Measurements from ENCODE around the gene APBA2.

Gene APBA2

GRCh38 chr15:28876845-28877185 lies 9.0 kb upstream of the APBA2 start:
- in situ Hi-C loops (cut with MboI; ENCODE audit: low pct_unique_long_range_greater_than_20kb, low sequenced_read_pairs, unreplicated experiment), result no loop called here
- no peak for DNase-seq (ENCODE audit: low spot score)
- TF ChIP-seq, protein P1, sequence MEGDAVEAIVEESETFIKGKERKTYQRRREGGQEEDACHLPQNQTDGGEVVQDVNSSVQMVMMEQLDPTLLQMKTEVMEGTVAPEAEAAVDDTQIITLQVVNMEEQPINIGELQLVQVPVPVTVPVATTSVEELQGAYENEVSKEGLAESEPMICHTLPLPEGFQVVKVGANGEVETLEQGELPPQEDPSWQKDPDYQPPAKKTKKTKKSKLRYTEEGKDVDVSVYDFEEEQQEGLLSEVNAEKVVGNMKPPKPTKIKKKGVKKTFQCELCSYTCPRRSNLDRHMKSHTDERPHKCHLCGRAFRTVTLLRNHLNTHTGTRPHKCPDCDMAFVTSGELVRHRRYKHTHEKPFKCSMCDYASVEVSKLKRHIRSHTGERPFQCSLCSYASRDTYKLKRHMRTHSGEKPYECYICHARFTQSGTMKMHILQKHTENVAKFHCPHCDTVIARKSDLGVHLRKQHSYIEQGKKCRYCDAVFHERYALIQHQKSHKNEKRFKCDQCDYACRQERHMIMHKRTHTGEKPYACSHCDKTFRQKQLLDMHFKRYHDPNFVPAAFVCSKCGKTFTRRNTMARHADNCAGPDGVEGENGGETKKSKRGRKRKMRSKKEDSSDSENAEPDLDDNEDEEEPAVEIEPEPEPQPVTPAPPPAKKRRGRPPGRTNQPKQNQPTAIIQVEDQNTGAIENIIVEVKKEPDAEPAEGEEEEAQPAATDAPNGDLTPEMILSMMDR (IDR thresholded peaks at IDR 0.05; ENCODE audit: extremely low read depth, insufficient read depth, missing control alignments), result no peak

- DNase-seq (ENCODE audit: low spot score), result no peak
- in situ Hi-C loops (cut with MboI; ENCODE audit: low pct_unique_long_range_greater_than_20kb, low sequenced_read_pairs, unreplicated experiment), result no loop called here
- TF ChIP-seq, protein P1 (IDR thresholded peaks at IDR 0.05; ENCODE audit: extremely low read depth, insufficient read depth, missing control alignments), result no peak
These were observed 7.6 kb upstream of the APBA2 start for GRCh38 chr15:28878209-28878608.

DNA sequence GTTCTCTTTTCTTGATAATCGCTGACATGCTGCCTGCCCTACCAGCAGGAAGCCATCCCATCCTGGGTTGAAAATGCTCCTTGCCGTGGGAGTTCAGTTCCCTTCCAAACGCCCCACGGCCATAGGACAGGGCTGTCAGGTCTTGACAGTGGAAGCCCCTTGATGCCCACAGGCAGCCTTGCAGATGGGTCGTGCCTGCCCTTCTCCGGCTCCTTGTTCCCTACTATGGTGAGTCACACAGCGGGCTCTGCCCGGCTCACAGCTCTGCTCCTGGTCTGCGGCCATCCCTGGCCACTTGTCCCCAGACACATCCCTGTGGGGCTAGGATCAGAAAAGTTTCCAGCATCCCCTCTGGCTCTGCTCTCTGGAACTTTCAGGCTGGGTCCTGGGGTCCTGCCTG lies 6.2 kb upstream of the APBA2 start:
- no peak for DNase-seq (ENCODE audit: low spot score)
- in situ Hi-C loops (cut with MboI; ENCODE audit: low pct_unique_long_range_greater_than_20kb, low sequenced_read_pairs, unreplicated experiment), result no loop called here
- TF ChIP-seq, protein P1 (IDR thresholded peaks at IDR 0.05; ENCODE audit: extremely low read depth, insufficient read depth, missing control alignments), result no peak

DNA sequence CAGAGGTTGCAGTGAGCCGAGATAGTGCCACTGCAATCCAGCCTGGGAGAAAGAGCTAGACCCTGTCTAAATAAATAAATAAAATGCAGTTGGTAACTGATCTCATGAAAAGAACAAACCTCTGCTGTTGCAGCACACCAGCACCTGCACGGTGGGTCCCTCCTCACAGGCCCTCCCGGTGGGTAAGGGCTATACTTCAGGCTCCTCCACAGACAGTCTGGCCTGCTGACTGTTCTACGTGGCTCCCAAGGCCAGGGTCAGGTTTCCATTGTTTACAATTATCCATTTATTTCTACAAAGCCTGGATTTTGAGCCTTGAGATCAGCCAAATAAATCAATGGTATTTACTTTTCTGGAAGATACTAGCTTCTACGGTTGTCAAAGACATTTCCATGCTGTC lies 5.1 kb upstream of the APBA2 start:
- in situ Hi-C loops (cut with MboI; ENCODE audit: low pct_unique_long_range_greater_than_20kb, low sequenced_read_pairs, unreplicated experiment), result no loop called here
- DNase-seq (ENCODE audit: low spot score), result no peak
- TF ChIP-seq, protein P1 (IDR thresholded peaks at IDR 0.05; ENCODE audit: extremely low read depth, insufficient read depth, missing control alignments), result no peak

GRCh38 chr15:28881170-28881569 lies 4.6 kb upstream of the APBA2 start:
- DNase-seq (ENCODE audit: low spot score), result no peak
- in situ Hi-C loops (cut with MboI; ENCODE audit: low pct_unique_long_range_greater_than_20kb, low sequenced_read_pairs, unreplicated experiment), result no loop called here
- TF ChIP-seq, protein P1 (IDR thresholded peaks at IDR 0.05; ENCODE audit: extremely low read depth, insufficient read depth, missing control alignments), result no peak

- no peak for DNase-seq (ENCODE audit: low spot score)
- TF ChIP-seq, protein P1 (IDR thresholded peaks at IDR 0.05; ENCODE audit: extremely low read depth, insufficient read depth, missing control alignments), result no peak
- in situ Hi-C loops (cut with MboI; ENCODE audit: low pct_unique_long_range_greater_than_20kb, low sequenced_read_pairs, unreplicated experiment), result no loop called here
These were observed 4.2 kb upstream of the APBA2 start for GRCh38 chr15:28881600-28881999.

Measured in GM13977 (cell line).